ENCODE results near the gene CREB5. TPM values are rescaled to one million over a fixed set of nuclear protein-coding genes. Genes with fewer than 3 reads are reported as not detected.

CREB5 gene
- total and polyA plus RNA-seq, 2 of the 8 experiments (the other 6 are each of a cell fraction or from before 2014, with no cell fraction given), result 2.4 to 2.7 TPM

GRCh38 chr7:28599411-28599810 is 187.1 kb downstream of the CREB5 start:
- Histone ChIP-seq H3K79me1 (ENCODE audit: low read depth, low read length) (no peaks in the 10 kb centered on the region), H2AK5ac (ENCODE audit: low read depth, low read length) (no peak overlapping the region), H3K23me2 (ENCODE audit: low read depth, low read length) (no peaks in the 10 kb centered on the region), H2AFZ (ENCODE audit: low read length) (no peak overlapping the region), H2BK15ac (ENCODE audit: low read length) (no peak overlapping the region), H3K18ac (ENCODE audit: extremely low read depth, low read length) (no peak overlapping the region), H3K27ac (ENCODE audit: low read depth, low read length) (no peak overlapping the region), H3K4ac (replicated peaks; ENCODE audit: insufficient read length, low read depth, low read length) (no peak overlapping the region), H3K4me3 (ENCODE audit: extremely low read depth in 1 of 4, insufficient read depth in 2 of 4, low read depth in 3 of 4, low read length in 4 of 4) (no peak overlapping the region), H3K56ac (replicated peaks; ENCODE audit: insufficient read length, low read depth, low read length) (no peak overlapping the region), H3K4me2 (ENCODE audit: insufficient read depth in 1 of 2, low read depth in 2 of 2, low read length in 2 of 2) (no peak overlapping the region), H3K27me3 (replicated peaks in 1 of 4; ENCODE audit: control insufficient read depth in 3 of 4, extremely low read depth in 1 of 4, insufficient read depth in 3 of 4, low read length in 3 of 4) (no peaks in the 10 kb centered on the region), H3K4me1 (replicated peaks in 1 of 4; ENCODE audit: control insufficient read depth in 3 of 4, insufficient read depth in 4 of 4, low read length in 3 of 4) (no peaks in the 10 kb centered on the region), H3K36me3 (ENCODE audit: control insufficient read depth in 2 of 4, insufficient read depth in 4 of 4, low read length in 3 of 4) (no peaks in the 10 kb centered on the region), H4K91ac (replicated peaks; ENCODE audit: insufficient read length, low read length) (no peak overlapping the region), H2BK120ac (replicated peaks; ENCODE audit: low read depth, low read length) (no peak overlapping the region), H4K8ac (ENCODE audit: extremely low read depth, insufficient read depth, low read length) (no peak overlapping the region), H2BK12ac (ENCODE audit: low read depth, low read length) (no peak overlapping the region), H3K9me3 (ENCODE audit: insufficient read depth in 2 of 2, low read depth in 1 of 2, low read length in 1 of 2) (no peaks in the 10 kb centered on the region), H3K23ac (ENCODE audit: insufficient read length) (no peak overlapping the region), H4K20me1 (replicated peaks in 1 of 2; ENCODE audit: control insufficient read depth in 1 of 2, insufficient read depth in 2 of 2, low read length in 2 of 2) (no peaks in the 10 kb centered on the region), H3K14ac (ENCODE audit: insufficient read length) (no peak overlapping the region), H2BK20ac (ENCODE audit: low read length) (no peak overlapping the region), H3K79me2 (ENCODE audit: control insufficient read depth in 1 of 2, insufficient read depth in 2 of 2, low read length in 2 of 2) (no peaks in the 10 kb centered on the region), H4K5ac (ENCODE audit: insufficient read length, low read depth, low read length) (no peak overlapping the region), H3K9ac (replicated peaks in 1 of 4; ENCODE audit: extremely low read depth in 1 of 4, low read depth in 3 of 4, low read length in 3 of 4) (no peak overlapping the region), H2BK5ac (ENCODE audit: low read depth, low read length) (no peak overlapping the region)
- WGBS, 2 experiments (ENCODE audit: extremely low coverage in 1 of 2, insufficient coverage in 1 of 2, insufficient read length in 1 of 2, insufficient replicate concordance in 2 of 2, low coverage in 1 of 2, low lambda C conversion rate in 2 of 2, missing lambda C conversion rate in 1 of 2), result 85% methylated on average over 5 of the region's 5 CpGs; no CpG with 5 or more reads in 1 of the 2 experiments
- ChIA-PET CTCF (ENCODE audit: partially characterized antibody) (interaction anchor here (1.0 to 1.9 kb wide), 3 partner anchors 15 to 188 kb away, joined by 3 to 9 read pairs (median 5); partner anchors contain the start of gene CREB5), POLR2A (ENCODE audit: partially characterized antibody) (interaction anchor here (1.0 kb wide), 1 partner anchor 29 kb away, joined by 3 read pairs; no protein-coding TSS in a partner anchor)
- DNase-seq (ENCODE audit: low read depth in 1 of 2, low spot score in 2 of 2) (no peak), FAIRE-seq (no peak)
